ENCODE data around the gene GRIK1. TPM values are rescaled to one million over a fixed set of nuclear protein-coding genes. Genes with fewer than 3 reads are reported as not detected.

GRIK1 gene
- total RNA-seq, 2 donors from 2014 or later: not detected

DNA sequence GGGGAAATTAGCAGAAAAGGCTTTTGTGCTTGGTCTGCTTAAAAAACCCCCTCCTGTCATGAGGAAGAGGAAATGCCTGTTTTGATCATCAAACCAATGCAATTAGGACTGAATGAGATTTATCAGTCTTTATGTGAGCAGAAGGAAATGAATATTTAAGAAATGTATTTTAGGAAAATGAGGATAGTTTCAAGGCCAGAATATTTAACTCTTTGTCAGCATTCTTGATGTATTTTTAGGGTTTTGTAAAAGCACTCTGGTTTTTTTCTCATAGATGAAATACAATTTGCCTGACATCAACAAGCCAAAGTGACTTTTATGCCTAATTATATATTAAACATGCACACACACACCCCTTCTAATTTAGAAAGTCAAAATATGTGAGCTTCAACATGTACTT is 213.8 kb downstream of the GRIK1 start:
- H3K36me3 ChIP-seq (ENCODE audit: control insufficient read depth, insufficient read depth, low read length): no peaks in the 10 kb centered on the region
- H3K27ac Mint-ChIP-seq: no peak overlapping the region
- DNase-seq: no peak
- no peaks in the 10 kb centered on the region for H3K27me3 ChIP-seq (ENCODE audit: control insufficient read depth, insufficient read depth, low read length, poor library complexity, severe bottlenecking)
- no peaks in the 10 kb centered on the region for H3K27me3 Mint-ChIP-seq (ENCODE audit: insufficient read depth)
- H3K9ac ChIP-seq (ENCODE audit: extremely low read depth, low read length, poor library complexity, severe bottlenecking): no peak overlapping the region
- H3K9me3 ChIP-seq (ENCODE audit: control insufficient read depth, low read length): no peaks in the 10 kb centered on the region
- H3K9me3 Mint-ChIP-seq: no peaks in the 10 kb centered on the region
- H3K27ac ChIP-seq (ENCODE audit: low read depth, low read length): no peak overlapping the region
- no peaks in the 10 kb centered on the region for H3K36me3 Mint-ChIP-seq (ENCODE audit: low read depth)
- no peak overlapping the region for H3K4me3 Mint-ChIP-seq
- peaks cover 7% of the 10 kb centered on the region for H3K4me1 ChIP-seq (ENCODE audit: control insufficient read depth, insufficient read depth, low read length)
- no peak overlapping the region for H3K4me3 ChIP-seq (ENCODE audit: low read length)
- TF ChIP-seq, protein P1, sequence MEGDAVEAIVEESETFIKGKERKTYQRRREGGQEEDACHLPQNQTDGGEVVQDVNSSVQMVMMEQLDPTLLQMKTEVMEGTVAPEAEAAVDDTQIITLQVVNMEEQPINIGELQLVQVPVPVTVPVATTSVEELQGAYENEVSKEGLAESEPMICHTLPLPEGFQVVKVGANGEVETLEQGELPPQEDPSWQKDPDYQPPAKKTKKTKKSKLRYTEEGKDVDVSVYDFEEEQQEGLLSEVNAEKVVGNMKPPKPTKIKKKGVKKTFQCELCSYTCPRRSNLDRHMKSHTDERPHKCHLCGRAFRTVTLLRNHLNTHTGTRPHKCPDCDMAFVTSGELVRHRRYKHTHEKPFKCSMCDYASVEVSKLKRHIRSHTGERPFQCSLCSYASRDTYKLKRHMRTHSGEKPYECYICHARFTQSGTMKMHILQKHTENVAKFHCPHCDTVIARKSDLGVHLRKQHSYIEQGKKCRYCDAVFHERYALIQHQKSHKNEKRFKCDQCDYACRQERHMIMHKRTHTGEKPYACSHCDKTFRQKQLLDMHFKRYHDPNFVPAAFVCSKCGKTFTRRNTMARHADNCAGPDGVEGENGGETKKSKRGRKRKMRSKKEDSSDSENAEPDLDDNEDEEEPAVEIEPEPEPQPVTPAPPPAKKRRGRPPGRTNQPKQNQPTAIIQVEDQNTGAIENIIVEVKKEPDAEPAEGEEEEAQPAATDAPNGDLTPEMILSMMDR (conservative IDR thresholded peaks at IDR 0.05): no peak
- peaks cover 18% of the 10 kb centered on the region for H3K4me1 Mint-ChIP-seq

GRCh38 chr21:29725025-29725736 is 214.6 kb downstream of the GRIK1 start:
- Histone ChIP-seq H3K4me1 (ENCODE audit: control insufficient read depth, insufficient read depth, low read length) (peaks cover 10% of the 10 kb centered on the region), H3K27me3 (ENCODE audit: control insufficient read depth, insufficient read depth, low read length, poor library complexity, severe bottlenecking) (no peaks in the 10 kb centered on the region), H3K27ac (ENCODE audit: low read depth, low read length) (no peak overlapping the region), H3K9ac (ENCODE audit: extremely low read depth, low read length, poor library complexity, severe bottlenecking) (no peak overlapping the region), H3K36me3 (ENCODE audit: control insufficient read depth, insufficient read depth, low read length) (no peaks in the 10 kb centered on the region), H3K9me3 (ENCODE audit: control insufficient read depth, low read length) (no peaks in the 10 kb centered on the region), H3K4me3 (ENCODE audit: low read length) (no peak overlapping the region)
- TF ChIP-seq, protein P1 (conservative IDR thresholded peaks at IDR 0.05): no peak
- no peak for DNase-seq
- Mint-ChIP-seq H3K27ac (no peak overlapping the region), H3K27me3 (ENCODE audit: insufficient read depth) (no peaks in the 10 kb centered on the region), H3K4me1 (peaks cover 24% of the 10 kb centered on the region), H3K4me3 (no peak overlapping the region), H3K36me3 (ENCODE audit: low read depth) (no peaks in the 10 kb centered on the region), H3K9me3 (no peaks in the 10 kb centered on the region)
- WGBS, 2 experiments (ENCODE audit: insufficient coverage in 1 of 2, insufficient read length in 1 of 2): 85 to 94% methylated on average over 5 to 9 of the region's 9 CpGs

DNA sequence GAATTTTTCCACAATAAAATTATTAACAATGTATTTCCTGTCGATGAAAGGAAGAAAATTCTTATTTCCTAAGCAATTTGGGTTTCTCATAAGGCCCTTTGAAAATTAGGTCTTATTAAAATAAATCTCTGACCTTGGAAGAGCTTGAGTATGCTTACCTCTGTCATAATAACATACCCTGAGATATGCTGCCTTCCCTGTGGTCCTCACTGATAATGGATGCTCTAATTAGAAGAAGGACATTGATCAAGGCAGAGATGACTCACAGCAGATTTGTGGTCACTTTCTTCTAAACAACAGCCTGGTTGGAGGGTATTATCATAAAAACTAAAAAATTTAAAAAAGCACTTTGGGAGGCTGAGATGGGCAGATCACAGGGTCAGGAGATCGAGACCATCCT is 217.8 kb downstream of the GRIK1 start:
- WGBS, 2 experiments (ENCODE audit: insufficient coverage in 1 of 2, insufficient read length in 1 of 2): 91 to 100% methylated on average over 1 of the region's 2 CpGs
- Histone ChIP-seq H3K4me1 (ENCODE audit: control insufficient read depth, insufficient read depth, low read length) (peaks cover 10% of the 10 kb centered on the region), H3K27me3 (ENCODE audit: control insufficient read depth, insufficient read depth, low read length, poor library complexity, severe bottlenecking) (no peaks in the 10 kb centered on the region), H3K9me3 (ENCODE audit: control insufficient read depth, low read length) (peaks cover 7% of the 10 kb centered on the region), H3K27ac (ENCODE audit: low read depth, low read length) (no peak overlapping the region), H3K9ac (ENCODE audit: extremely low read depth, low read length, poor library complexity, severe bottlenecking) (no peak overlapping the region), H3K36me3 (ENCODE audit: control insufficient read depth, insufficient read depth, low read length) (no peaks in the 10 kb centered on the region), H3K4me3 (ENCODE audit: low read length) (no peak overlapping the region)
- DNase-seq: no peak
- Mint-ChIP-seq H3K4me3 (no peak overlapping the region), H3K36me3 (ENCODE audit: low read depth) (no peaks in the 10 kb centered on the region), H3K27ac (no peak overlapping the region), H3K27me3 (ENCODE audit: insufficient read depth) (no peaks in the 10 kb centered on the region), H3K4me1 (peaks cover 24% of the 10 kb centered on the region), H3K9me3 (peaks cover 3% of the 10 kb centered on the region)
- TF ChIP-seq, protein P1 (conservative IDR thresholded peaks at IDR 0.05): no peak
